NCI-H2196 treated with DMSO at 0.1 percent for 48 hours (cell line): ENCODE results near the gene RGS6.

Source experiments
- DNase-seq: peaks from one replicate; lab custom pipeline; 2025; ENCODE audit not compliant: unreplicated experiment; lab: John Stamatoyannopoulos, UW

The RGS6 gene

DNA sequence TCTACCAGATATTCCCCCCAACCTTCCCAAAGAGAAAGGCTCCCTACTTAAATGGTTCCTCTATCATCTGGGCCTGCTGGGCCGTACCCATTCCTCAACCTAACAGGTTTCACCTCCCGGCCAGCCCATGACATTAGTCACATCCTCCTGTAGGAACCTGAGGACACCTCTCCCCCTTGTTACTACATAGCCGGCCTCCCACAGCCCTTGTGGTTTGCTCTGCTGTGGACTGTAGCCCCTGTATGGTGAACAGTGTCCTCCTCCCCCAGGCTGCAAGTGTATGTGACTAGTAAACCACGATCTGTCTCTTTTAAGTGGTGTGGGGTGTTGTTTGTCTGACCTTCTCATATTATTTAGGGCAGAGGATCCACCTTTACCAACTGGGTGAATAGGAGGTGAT lies 371.7 kb downstream of the RGS6 start:
- no peak for DNase-seq

DNA sequence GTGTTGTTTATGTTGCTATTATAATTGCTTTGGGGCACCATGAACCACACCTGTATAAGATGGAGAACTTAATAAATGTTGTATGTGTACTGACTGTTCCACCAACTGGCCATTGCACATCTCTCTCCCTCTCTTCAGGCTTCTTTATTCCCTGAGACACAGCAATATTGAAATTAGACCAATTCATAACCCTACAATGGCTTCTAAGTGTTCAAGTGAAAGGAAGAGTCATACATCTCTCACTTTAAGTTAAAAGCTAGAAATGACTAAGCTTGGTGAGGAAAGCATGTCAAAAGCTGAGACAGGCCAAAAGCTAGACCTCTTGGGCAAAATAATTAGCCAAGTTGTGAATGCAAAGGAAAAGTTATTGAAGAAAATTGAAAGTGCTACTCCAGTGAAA lies 373.3 kb downstream of the RGS6 start:
- DNase-seq = no peak

DNA sequence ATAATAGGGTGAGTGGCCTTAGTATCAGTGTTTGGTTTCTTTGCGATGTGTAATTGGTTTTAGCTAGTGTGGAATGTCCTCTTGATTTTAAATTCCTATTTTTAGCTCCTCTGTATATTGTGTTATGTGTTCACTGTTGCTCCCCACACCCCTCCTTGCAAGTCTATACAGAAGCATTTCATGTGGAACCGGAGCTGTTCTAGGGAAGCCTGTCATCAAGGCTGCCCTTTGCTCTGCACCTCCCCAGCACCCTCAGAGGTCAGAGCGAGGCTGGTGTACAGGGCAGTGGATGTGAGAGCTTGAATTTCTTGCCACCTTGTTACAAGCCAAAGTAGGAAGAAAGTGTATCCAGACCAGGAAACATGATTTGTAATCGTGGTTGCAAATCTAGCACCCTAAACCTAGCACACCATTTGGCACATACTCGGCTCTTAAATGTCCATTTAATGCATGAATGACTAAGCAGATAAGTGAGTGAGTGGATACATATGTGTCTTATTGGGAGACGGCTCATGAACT lies 376.8 kb downstream of the RGS6 start:
- no peak for DNase-seq

DNA sequence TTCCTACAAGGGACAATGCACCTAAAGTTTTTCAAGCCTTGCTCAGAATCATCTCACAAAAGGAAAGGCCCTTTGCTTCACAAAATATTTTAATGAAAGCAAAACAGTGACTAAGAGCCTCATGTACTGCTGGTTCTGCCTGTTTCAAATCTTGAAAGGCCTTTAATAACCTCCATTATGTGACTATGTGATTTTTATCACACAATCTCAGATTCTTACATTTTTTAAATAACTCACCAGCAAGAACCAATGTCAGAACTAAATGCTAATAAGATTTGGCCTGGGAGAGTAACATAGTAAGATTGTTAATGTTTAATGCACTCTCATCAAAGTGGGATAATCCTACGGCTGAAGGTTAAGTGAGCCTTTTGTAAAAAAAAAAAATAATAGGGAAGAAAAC lies 378.9 kb downstream of the RGS6 start:
- DNase-seq = no peak

DNA sequence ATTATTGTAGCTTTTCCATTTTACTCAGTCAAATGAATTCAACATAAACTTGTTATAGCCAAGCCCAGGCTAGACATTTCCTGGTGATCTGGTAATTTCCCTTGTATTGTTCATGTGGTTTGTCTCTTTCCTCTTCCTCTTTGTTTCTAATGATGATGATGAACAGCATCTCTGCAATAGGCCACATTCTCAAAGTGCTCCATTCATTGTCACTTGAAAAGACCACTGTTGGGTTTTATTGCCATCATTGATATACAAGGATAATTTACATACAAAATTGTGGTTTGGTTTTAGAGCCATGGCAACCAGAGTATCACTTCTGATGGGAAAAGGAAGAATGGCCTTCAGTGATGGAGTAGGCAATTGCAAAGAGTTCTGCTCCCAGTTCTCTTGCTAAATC lies 379.3 kb downstream of the RGS6 start:
- DNase-seq = no peak

DNA sequence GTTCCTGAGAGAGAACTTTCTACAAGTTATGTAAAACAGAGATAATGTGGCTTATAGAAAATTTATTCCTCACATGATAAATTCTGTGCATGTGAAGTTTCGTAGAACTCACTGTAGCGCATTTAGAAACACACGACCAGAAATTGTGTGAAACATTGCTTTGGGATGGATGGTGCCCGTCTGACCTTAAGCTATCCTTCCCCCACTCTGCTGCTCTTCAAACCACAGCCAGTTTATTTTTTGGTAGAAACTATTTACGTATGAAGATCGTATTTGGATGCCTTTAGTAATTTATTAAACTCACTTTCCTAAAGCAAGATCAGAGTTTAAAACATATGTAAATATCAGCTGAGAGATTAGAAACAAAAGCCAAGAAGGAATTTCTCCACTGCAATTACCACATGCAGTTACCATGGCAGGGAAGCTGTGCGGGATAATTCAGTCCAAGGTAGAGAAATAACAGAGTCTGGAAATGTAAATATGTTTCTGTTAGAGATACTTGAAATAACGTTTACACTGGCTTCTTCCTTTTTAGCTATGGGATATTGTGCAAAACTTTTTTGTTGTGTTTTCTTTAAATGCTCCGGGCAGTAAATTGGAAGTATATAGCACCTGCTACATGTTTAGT lies 382.7 kb downstream of the RGS6 start:
- no peak for DNase-seq

DNA sequence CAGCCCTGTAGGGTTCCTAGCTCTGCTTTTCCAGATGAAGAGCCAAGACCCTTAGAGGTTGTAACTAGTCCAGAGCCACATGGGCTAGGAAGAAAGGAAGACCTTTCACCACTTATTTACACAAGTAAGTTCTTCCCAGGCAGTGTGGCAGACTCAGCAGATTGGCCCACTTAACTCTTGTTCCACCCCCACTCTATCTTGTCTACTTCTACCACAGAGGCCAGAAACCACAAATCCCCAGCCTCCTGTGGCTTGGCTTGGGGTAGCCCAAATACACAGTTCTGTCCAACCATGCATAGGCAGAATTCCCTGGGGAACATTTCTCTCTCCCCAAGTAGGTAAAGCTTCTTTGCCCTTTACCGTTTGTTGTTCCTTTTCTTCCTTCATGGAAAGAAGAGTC lies 383.5 kb downstream of the RGS6 start:
- no peak for DNase-seq

DNA sequence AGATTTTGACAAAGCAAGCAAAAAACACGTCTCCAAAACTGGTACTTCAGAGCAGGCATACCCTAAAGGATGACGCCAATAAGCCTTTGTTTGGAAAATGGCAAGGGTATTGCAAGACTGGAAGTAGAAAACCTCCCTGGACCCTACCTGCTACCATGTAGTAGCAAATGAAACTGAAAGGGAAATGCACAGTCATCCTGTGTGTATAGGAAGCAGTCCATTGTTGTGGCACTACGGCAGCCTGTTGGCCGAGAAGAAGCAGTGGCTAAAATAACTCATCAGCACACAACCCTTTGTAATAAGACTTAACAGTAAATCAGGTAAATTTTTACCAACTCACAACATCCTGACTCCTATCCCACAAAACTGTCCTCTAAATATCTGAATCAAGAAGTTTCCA lies 386.4 kb downstream of the RGS6 start:
- no peak for DNase-seq

DNA sequence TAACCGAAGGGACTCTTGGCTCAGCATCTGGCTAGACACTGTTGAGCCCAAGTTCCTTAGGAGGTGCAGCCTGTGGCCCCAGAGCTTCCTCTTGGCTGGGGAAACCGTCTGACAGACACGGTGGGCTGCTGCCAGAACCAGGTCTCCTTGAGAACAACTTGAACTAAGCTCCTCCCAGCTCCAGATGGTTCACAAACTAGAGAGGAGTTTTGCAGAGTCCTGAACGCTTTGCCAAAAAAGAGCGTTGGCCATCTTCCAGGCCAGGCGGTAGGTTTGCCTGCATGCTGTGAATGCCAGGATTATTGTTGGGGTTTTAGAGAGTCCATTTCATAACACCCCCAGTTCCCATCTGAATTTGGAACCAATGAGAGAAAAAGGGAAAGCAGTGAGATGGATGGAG lies 399.8 kb downstream of the RGS6 start:
- DNase-seq = no peak

DNA sequence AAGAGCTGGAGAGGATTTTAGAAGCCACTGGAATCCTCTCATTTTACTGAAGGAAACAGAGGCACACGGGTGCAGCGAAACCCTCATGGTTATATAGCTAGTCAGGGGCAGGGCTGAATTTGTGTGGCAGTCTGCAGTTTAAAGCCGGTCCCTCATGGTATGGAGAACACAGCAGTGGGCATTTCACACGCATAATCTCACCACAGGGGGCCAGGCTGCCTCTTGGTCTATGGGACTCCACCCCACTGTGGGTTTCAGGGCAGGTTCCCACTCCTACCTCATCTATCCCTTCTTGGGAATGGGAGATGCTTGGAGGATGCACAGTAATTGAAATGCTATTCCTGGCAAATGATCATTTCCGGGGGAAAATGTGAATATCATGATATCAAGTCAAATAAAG lies 400.6 kb downstream of the RGS6 start:
- DNase-seq = no peak

DNA sequence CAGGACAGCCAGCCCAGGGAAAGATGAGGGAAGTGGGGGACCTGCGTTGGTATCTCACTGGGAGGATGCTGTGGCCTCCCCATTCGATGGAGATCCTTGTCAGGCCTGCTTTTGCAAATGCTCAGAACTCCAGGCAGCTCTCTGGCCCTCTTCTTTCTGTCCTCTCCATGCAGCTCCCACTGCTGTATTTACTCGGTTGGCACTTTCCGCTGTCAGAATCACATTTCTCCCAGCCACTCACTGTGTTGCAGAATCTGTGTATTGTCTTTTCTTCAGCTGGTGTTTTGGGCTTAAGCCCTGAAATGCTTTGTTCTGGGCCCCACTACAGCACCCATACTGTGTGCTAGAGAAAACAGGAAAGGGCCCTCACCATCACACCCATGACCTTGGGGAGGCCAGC lies 401.1 kb downstream of the RGS6 start:
- no peak for DNase-seq

DNA sequence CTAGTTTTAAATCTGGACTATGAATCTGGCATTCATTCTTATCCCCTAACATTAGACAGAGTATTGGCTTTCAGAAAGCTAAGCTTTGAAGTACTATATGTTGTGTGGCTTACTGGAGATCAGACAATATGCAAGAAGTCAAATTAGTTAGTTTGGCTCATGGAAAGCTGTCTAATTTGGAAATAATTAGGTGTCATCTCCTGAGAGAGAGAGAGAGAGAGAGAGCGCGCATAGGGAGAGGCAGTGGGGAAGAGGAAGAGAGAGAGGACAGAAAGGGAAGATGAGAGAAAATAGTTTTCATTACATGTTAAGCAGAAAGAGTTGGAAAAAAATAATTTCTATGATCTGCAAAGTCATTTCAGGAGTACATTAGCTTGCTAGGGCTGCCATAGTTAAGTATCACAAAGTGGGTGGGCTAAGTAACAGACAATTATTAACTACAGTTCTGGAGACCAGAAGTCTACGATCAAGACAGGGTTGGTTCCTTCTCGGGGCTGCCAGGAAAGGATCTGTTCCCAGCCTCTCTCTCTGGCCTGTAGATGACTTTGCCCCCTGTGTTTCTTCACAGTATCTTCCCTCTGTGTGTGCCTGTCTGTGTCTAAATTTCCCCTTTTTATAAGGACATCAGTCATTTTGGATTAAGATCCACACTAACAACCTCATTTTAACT lies 404.2 kb downstream of the RGS6 start:
- DNase-seq = no peak

DNA sequence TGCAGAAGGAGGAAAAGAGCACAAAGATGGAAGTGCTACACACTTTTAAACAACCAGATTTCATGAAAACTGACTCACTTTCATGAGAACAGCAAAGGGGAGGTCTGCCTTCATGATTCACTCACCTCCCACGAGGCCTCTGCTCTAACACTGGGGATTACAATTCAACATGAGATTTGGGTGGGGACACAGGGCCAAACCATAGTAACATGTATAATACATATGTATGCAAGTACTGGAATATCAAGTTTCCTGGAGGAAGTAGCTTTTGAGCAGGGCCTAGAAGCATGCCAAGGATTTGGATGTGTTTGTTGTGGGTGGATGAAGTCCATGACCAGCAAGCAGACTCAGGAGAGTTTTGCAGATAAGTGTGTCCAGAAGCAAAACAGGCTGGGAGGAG lies 409.0 kb downstream of the RGS6 start:
- DNase-seq = no peak

DNA sequence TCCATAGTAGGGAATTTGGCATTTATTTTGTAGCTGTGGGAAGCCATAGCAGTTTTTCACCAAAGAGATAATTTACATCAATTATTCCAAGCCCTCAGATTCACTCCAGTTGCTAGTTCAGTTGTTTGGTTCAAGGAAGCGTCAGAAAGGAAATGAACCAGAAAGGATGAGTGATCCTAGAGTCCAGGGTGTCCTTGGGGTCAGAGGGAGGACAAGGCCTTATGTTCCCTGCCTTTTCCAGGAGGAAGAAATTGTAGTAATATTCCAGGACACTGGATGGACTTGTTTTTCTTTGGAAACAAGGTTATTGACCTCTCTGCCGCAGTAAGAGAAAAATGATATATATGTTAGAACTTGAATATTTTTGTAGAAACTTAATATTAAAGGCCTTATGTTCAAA lies 409.5 kb downstream of the RGS6 start:
- DNase-seq = no peak

DNA sequence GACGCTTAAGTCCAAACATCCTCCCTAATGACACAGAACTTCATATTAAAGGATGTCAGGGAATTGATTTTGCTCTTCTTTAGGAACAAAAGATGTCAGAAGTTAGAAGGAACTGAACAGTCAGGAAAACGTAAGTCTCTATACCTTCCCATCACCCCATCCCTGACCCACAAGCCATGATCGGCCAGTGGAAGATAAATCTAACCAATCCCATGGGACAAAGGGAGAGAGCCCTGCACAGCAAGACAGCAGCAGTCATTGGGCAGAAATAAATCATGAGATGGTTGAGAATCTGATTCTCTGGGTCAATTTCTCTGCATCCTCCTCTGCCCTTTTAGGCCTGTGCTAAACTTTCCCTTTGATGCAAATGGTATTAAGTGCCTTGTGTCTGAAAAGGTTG lies 414.9 kb downstream of the RGS6 start:
- no peak for DNase-seq

DNA sequence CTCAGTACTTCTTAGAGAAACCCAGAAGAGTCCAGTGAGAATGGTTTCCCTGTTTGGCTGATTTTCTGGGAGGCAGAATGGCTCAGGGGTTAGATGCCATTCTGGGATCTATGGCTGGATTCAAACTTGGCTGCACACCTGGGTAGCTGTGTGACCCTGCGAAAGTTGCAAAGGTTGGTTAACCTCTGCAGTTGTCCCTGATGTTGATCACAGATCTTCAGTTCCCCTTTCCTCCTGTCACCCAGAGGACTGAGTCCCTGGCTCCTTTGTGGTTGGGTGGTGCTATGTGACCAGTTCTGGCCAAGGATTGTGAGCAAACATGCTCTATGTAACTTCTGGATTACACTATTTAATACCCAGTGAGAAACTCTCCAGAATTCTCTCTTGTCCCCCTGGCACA lies 418.0 kb downstream of the RGS6 start:
- no peak for DNase-seq

DNA sequence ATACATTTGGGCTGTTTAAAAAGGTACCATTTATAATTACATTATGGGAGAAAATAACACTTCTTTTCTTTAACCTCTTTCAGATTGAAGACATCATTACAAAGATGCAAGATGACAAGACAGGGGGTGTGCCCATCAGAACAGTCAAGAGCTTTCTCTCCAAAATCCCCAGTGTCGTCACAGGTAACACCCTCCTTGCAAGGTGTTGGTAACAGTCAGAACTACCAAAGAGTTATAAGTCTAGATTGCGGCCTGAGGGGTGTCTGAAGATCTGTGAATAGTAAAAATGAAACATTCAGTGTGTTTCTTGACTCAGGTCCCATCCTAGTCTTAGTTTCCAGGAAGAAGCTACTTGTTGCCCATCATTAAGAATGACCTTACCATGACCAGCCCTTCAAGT lies 419.8 kb downstream of the RGS6 start:
- no peak for DNase-seq

DNA sequence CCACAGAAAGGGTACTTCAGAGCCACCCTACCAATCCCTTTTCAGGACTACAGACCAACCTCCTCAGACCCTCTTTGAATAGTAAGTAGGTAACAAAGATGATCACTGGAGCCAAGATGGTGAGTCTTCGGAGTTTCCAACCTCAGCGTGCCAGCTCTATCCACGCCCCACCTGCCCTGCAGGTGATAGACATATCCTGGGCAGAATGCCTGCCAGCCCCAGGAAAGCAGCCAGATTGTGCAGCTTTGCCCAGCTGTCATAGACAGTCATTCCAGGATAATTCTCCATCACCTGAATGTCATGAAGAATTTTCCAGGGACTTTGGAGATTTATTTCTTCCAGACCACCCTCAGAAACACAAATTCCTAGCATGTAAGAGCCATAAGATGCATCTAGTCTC lies 434.4 kb downstream of the RGS6 start:
- no peak for DNase-seq

DNA sequence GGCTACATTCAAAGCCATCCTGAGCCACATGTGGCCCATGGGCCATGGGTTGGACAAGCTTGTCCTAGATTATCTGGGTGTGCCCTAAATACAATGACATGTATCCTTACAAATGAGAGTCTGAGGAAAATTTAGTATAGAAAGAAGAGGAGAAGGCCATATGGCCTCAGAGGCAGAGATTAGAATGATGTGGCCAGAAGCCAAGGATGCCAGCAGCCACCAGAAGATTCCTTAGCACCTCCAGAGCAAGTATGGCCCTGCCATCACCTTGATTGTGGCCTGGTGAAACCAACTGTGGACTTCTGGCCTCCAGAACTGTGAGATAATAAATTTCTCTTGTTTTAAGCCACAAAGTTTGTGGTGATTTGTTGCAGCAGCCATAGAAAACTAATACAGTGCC lies 436.9 kb downstream of the RGS6 start:
- no peak for DNase-seq

DNA sequence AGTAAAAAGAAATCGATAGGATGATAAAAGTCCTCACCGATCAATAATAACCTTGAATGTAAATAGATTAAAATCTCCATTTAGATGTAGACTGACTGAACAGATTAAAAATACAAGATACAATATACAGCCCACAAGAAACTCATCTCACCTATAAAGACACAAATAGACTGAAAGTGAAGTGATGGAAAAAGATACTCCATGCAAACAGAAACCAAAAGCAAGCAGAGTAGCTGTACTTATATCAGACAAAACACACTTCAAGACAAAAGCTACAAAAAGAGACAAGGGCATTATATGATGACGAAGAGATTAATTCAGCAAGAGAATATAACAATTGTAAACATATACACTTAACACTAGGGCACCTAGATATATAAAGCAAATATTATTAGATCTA lies 444.8 kb downstream of the RGS6 start:
- no peak for DNase-seq

DNA sequence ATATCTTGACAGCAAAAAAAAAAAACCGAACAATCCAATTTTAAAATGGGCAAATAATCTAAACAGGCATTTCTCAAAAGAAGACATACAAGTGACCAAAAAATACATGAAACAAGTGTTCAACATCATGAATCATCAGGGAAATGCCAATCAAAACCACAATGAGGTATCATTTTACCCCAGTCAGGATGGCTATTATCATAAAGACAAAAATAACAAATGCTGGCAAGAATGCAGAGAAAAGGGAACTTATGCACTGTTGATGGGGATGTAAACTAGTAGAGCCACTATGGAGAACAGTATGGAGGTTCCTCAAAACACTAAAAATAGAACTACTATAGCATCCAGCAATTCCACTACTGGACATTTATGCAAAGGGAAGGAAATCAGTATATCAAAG lies 448.2 kb downstream of the RGS6 start:
- DNase-seq = no peak

DNA sequence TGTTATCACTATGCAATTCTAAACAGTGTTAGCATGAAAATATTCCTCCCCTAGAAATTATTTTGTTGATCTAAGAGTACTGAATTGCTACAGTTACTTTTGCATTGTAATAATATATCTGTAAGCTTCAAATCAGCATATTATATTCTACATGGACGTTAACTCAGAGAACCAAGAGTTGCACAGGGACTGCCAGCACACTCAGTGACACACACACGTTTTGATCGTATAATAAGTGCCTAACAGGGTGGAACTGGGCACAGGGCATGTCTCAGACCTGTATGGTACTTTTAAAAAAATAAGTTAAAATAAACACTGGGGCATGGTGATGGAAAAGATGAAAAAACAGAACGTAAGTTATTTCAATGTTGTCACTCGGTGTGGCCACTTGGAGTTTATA lies 451.6 kb downstream of the RGS6 start:
- DNase-seq = no peak

DNA sequence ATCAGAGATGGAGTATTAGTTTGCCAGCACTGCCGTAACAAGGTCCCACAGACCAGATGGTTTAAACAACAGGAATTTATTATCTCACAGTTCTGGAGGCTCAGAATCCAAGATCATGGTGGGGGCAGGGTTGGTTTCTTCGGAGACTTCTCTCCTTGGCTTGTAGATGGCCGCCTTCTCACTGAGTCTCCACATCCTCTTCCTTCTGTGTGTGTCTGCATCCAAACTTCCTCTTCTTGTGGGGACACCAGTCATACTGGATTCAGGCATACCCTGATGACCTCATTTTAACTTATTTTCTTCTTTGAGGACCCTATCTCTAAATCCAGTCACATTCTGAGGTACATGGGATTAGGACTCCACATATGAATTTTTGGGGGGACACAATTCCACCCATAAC lies 455.5 kb downstream of the RGS6 start:
- no peak for DNase-seq
